Panc1 (cell line): ENCODE measurements around the gene MTHFD2L.

Experiments used
- CTCF ChIP-seq: fragments of 450-650 bp; IDR thresholded peaks from 2 replicates; pipeline ENCODE4 v1.5.1; 2017; ENCODE audit warnings: mild to moderate bottlenecking
- TCF7L2 ChIP-seq: IDR thresholded peaks from 2 replicates; pipeline ENCODE4 v1.6.1; 2011; ENCODE audit warnings: mild to moderate bottlenecking, low read depth, low read length, inconsistent platforms

GRCh38 chr4:74218201-74218600 lies 60.3 kb downstream of the MTHFD2L start:
- TF ChIP-seq TCF7L2 = no peak
- no peak for TF ChIP-seq CTCF
